GM18867 (cell line): Measurements from ENCODE around the gene KLK2.
A peak's percentile ranks its signal among the peaks of the same experiment; 100 is the strongest.

Experiments used
- ATAC-seq: cut with Tn5 transposase; IDR thresholded peaks from one replicate; pipeline ENCODE4 v1.9.1; 2021; ENCODE audit warnings: mild to moderate bottlenecking, moderate library complexity; ENCODE audit not compliant: unreplicated experiment

Gene KLK2

DNA sequence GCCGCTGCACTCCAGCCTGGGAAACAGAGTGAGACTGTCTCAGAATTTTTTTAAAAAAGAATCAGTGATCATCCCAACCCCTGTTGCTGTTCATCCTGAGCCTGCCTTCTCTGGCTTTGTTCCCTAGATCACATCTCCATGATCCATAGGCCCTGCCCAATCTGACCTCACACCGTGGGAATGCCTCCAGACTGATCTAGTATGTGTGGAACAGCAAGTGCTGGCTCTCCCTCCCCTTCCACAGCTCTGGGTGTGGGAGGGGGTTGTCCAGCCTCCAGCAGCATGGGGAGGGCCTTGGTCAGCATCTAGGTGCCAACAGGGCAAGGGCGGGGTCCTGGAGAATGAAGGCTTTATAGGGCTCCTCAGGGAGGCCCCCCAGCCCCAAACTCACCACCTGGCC, at the start of gene KLK2:
Gene KLK2, plus strand, starts transcription at position 384 of the 400 bp plus-strand sequence. CDS start 35 bp downstream, outside the sequence.
- no peak for ATAC-seq

DNA sequence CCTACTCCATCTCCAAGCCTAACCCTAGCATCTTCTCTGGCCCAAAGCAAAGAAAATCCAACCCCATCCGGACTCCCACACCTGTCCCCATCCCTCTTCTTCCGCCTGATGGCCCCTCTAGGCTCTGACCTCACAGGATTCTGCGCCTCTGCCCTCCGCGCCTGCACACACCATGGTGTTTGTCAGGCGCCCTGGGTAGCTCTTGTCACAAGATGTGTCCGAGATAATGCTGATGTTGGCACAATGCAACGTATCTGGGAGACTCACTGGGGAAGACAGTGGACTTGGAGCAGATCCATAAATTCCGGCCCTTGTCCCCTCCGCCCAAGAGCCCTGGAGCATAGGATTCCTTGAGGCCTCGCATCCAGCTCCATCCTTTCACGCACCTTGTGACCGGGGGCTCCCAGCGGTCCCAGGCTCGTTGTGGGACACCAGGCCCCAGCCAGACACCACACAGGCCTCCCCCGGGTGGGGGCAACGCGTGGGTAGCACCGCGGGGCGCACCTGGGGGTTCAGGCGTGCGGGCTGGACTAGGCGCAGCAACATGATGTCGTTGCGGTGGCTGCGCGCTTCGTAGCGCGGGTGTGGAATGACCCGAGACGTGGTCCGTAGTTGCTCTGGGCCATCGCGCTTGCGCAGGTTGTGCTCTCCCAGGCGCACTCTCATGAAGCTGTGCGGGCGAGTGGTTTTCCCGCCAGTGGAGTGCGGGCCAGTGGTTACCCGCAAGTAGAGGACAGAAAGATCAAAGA, 46.6 kb upstream of the KLK2 start:
- ATAC-seq: no peak

DNA sequence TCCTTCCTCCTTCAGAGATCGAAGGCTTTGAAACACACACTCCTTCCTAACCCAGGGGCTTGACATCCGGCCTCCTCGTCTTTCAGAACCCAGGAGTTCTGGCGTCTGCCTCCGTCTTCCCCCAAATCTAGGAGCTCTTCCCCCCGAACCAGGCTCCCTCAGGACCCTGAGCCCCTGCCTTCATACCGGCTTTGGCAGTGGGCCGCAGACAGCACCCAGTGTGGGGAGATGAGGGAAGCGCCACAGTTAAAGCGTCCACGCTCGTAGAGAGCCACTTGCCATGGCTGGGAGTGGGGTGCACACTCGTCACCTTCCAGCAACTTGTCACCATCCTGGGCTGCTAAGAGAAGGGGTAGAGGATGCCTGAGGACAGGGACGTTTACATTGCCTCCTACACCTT, 45.8 kb upstream of the KLK2 start:
- no peak for ATAC-seq

DNA sequence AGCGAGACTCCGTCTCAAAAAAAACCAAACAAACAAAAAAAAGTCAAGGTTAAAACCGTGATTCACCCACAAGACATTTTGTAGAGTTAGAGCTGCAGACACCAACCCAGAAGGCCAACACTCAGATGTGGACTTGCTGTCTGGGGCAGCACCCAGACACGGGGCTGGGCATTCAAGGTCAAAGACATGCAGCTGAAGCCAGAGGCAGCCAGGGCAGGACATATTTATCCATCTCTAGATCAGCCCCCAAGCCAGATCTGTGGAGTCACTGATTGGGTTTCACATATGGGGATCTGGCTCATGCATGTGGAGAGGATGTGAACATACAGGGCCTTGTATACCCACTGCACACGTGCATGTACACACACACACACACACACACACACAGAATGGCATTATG, 43.4 kb upstream of the KLK2 start:
- ATAC-seq: no peak

DNA sequence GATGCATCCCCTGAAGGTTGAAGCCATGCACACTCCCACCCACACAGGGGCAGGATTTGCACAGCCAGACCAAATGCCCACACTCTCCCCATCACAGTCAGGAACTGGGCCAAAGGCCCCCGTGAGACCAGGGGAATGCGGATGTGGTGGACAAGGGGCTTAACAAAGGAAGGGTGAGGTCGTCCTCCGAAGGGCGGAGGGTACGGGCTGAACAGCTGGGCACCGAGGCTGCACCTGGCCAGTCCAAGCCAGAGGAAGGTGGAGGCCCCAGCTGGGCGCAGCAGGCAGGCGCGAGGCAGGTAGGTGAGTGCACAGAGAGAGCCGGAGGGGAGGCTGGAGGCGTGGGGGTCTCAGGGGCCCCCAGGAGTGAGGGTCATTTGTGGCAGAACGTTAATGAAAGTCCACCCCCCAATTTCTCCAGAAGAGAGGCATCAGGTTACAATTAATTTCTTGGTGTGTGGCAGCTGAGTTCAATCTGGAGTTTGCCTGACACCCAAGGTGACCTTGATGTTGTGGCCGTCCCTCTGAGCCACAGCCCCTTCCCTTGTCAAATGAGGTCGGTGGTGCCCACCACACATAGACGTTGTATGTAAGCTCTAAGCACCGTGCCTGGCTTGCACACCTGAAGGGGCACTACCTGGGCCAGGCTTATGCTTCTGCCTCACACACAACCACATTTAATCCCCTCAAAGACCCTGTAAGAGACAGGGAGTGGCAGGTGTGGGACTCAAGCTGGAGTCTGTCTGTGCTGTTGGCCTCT, 42.8 kb upstream of the KLK2 start:
- ATAC-seq: no peak

DNA sequence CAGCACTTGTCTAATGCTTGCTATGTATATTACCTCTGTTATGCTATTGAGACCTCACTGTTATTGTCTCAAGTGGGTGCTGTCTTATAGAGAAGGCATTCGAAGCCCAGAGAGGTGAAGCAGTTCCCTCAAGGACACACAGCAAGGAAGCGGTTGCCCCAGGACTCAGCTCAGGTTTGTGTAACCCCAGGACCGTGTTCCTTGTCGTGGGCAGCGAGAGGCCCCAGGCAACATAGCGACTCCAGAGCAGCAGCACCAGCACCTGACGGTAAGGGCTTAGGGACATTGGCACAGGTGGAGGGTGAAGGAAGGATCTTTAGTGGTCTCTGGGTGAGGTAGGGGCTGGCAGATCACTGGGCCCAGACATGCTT, 42.2 kb upstream of the KLK2 start:
- no peak for ATAC-seq

DNA sequence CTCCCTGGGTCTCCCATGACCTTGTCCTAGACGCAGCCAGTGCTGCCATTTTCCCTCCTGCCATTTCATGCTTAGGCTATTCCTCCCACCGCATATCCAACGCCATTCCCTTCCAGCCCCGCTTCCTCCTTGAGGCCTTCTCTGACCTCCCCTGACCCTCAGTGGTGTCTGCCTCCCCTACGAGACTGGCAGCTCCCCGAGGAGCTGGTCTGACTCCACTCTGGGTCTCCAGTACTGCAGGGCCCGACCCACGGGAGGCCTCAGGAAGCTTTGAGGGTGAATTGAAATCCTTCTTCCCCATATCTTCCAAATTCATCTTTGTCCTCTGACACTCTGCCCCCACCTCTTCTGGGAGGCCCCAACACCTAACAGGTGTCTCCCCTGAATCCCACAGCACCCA, 40.6 kb upstream of the KLK2 start:
- no peak for ATAC-seq

DNA sequence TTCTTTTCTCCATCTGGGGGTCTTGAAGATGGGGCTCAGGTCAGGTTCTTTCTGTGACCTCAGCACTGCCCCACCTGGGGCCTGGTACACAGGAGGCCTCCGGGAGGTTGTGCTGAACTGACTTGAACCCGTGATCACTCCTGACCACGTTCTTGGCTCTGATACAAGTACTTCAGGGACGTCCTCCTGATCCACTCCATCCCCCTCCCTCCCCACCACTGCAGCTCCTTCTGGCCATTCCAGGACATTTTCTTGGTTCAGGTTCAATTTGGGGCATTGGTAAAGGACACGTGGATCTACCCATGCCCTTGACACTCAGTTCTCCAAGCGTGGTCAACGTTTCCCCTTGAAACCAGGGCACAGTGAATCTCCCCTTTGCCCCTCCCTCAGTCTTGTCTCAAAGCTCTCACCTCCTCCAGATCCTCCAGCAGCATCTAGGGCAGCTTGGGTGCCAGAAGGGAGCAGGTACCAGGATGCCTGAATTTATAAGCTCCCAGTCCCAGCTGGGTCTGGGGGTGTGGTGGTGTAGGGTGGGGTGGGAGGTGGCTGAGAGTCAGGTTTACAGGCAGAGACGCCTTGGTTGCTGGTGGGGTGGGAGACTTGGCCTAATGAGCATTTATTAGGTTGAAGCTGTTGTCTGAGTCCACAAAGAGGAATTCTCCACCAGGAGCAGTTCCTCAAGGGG, 40.0 kb upstream of the KLK2 start, which contains the start of gene KLK15:
Gene KLK15, minus strand, starts transcription at position 458 of the 685 bp plus-strand sequence. CDS start 2,082 bp downstream, outside the sequence.
- ATAC-seq: no peak

DNA sequence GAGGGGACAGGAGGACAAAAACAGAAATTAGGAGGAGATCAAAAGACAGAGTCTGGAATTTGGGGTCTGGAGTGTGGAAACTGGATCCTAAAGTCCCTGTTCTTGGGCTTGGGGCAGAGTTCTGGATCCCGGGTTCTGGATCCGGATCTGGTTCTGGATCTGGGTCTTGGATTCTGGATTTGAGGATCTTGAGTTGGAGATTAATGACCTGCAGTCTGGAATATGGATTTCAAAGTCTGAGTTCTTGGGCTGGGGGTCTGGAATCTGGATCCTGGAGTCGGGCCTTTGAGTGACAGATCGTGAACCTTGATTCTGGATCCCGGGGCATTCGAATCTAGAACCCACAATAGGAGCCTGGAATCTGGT, 39.5 kb upstream of the KLK2 start:
- no peak for ATAC-seq

DNA sequence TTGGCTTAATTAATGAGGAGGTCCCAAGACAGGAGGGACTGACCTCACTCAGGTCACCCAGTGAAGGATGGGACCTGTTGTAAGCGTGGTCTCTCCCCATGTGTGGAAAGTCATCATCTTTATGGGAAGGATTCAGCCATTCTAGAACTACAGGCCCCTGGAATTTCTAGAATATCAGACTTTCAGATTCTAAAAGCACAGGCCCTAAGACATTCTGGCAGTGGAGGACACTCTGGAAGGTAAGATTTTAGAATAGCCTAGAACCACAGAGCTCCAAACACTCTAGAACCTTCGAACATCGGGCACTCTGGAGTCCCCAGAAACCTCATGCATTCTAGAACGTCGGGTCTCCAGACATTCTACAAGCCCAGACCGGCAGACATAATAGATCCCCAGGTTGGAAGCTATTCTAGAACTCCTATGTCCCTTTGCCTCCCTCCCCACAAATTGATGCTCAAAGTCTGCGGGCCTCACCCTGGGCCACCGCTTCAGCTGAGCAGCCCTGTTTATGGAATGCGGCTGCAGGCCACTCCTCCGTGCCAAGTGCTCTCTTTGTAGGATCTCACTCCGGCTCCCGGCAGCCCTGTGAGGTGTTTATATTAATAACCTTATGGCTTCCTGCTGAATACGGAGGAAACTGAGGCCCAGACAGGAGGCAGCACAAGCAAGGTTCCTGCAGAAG, 38.0 kb upstream of the KLK2 start:
- ATAC-seq: peak; percentile 10

DNA sequence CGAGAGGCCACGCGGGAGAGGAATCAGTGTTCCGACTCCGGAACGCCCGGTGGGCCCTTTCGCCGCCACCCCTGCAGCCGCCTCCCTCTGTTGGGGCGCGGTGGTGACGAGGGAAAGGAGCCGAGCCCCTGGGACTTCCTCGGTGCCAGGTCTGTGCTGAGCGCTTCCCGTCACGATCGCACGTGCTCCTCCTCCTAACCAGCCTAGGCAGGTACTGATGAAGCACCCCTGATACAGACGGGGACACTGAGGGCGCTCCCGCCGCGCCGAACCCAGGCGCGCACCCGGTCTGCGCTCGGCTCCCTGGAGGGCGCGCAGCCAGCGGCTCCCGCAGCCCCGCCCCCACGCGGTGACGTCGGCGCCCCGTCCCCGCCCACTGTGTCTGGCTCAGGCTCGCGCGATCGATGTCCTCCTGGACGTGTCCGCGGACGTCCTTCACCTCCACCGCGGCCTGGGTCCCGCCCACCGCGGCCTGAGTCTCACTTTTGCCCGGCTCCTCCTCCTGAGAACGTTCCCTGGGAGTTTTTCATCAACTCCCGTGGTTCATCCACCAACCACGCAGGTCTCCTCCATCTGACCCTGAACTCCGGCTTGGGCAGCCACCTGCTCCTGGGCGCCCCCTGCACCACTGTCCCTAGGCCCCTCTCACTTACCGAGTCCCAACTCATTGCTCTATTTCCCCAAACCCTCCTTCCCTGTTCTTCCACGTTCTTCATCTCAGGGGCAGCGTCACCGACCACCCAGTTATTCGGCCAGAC, 37.3 kb upstream of the KLK2 start:
- ATAC-seq: peak; percentile 81

DNA sequence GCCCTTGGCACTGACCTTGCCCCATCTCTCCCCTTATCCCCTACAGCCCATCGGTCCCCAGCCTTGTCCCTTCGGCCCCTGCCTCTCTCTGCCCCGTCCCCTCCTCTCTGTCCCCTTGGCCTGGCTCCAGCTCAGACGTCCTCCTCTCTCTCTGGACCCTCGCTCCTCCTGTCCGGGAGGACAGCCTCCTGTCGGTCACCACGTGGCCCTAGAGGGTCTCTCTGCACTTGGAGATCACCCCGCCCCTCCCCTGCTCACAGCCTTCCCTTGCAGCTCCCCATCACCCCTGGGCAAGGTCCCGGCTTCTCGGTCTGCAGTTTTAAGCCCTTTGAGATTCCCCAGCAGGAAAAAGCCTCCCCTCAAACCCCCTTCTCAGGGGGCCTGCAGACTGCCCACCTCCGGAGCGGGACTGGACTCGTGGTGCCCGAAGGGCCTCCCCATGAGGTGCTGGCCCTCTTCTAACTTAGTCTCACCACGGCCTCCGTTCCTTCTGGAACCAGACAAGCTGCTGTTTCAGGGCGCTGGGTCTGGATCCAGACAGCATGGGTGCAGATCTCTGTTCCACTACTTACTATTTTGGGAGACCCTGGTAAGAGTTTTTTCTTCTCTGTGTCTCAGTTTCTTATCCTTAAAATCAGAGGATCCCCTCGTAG, 36.6 kb upstream of the KLK2 start:
- no peak for ATAC-seq

DNA sequence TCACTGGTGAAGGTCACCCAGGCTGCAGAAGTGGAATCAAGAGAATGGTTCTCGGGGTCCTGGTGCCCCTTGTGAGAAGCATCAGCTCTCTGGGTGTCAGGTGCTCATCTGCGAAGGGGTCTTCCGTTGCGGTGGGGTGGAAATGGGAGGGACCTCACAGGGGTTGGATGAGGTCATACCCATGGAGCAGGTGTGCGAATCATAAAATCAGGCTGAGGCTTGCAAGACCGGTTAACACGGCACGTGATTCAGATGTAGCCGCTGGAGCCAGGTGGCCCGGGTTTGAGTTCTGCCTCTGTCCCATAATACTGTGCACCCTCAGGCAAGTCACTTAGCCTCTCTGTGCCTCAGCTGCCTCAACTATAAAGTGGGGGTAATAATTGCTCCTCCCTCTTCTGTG, 35.9 kb upstream of the KLK2 start:
- no peak for ATAC-seq

DNA sequence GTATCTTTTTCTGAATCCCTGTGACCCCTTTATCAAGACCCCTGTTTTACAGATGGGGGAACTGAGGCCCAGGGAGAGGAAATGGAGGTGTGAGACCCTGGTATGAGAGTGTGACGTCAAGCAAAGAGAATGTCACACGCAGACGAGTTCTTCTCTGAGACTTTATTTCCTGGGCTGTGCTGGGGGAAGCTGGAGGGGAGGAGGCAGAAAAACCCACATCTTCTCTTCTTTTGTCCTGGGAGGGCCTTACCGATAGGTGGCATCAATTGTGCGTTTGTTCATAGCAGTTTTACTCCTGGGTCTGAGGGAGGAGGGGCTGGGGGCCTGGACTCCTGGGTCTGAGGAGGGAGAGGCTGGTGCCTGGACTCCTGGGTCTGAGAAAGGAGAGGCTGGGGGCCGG, 35.0 kb upstream of the KLK2 start:
- no peak for ATAC-seq

DNA sequence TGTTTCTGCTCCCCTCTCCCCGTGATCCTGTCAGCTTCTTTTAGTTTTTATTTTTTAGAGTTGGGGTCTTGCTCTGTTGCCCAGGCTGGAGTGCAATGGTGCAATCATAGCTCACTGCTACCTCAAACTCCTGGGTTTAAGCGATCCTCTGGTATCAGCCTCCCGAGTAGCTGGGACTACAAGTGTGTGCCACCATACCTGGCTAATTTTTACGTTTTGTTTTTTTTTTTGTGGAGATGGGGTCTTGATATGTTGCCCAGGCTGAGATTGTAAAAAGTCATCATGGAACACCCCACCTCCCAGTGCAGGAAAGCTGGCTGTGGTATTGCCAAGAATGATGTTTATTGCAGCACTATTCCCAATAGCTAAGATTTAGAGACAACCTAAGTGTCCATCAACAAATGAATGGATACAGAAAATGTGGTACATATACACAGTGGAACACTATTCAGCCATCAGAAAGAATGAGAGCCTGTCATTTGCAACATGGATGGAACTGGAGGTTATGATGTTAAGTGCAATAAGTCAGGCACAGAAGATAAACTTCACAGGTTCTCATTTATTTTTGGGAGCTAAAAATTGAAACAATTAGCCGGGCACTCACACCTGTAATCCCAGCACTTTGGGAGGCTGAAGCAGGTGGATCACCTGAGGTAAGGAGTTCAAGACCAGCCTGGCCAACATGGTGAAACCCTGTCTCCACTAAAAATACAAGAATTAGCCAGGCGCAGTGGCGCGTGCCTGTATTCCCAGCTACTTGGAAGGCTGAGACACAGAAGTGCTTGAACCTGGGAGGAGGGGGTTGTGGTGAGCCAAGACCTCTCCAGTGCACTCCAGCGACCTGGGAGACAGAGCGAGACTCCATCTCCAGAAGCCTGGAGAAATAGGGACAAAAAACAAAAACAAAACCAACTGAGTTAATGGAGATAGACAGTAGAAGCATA, 33.3 kb upstream of the KLK2 start:
- ATAC-seq: no peak

DNA sequence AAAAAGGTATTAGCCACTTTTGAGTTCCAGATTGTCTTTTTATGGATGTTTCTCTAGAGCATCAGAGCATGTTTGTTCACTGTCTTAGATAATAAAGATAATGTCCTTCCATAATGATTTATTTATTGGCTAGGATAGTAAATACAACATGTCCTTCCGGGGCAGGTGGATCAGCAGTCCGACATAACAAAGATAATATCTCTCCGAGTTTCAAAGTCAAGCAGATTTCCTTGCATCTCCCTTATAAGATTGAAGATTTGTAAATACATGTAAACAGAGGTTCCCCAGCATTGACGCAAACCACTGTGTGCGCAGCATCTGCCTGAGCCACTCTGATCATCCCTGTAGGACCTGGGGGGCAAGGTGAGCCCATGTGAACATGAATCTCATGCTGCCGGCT, 31.1 kb upstream of the KLK2 start:
- no peak for ATAC-seq

DNA sequence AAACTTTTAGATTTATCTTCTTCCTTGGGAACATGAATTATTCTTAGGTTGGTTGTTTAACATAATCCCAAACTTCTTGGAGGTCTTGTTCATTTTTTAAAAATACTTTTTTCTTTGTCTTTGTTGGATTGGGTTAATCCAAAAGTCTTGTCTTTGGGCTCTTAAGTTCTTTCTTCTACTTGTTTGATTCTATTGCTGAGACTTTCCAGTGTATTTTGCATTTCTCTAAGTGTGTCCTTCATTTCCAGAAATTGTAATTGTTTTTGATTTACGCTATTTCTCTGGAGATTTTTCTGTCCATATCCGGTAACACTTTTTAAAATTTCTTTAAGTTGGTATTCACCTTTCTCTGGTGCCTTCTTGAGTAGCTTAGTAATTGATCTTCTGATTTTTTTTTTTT, 30.0 kb upstream of the KLK2 start:
- ATAC-seq: no peak

DNA sequence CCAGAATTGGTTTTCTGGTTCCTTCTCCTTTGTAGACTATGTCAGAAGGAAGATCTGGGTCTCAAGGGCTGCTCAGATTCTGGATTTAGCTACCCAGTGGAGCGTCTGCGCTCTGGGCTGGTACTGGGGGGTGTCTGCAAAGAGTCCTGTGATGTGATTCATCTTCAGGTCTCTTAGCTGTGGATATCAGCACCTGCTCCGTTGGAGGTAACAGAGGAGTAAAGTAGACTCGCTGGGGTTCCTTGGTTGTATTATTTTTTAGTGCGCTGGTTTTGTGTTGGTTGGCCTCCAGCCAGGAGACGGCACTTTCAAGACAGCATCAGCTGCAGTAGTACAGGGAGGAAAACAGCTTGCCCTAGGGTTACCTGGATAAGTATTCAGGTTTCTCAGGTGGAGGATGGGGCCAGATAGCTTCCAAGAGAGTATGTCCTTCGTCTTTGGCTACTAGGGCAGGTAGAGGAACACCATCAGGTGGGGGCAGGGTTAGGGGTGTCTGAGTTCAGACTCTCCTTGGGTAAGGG, 29.5 kb upstream of the KLK2 start:
- no peak for ATAC-seq
